SK-N-SH (cell line): ENCODE results near the gene FLOT1. TPM values are rescaled to one million over a fixed set of nuclear protein-coding genes. Genes with fewer than 3 reads are reported as not detected.
"Not testable (repeated sequence)": the region's sequence is repeated elsewhere in the genome, so short reads cannot be mapped to it uniquely, and the experiment has no call there.

Source experiments
- CTCF ChIA-PET: fragments of 300-600, 350-600 bp; formaldehyde crosslinking; extraction: SDS; loops from one replicate; lab custom pipeline; 2021; lab: Yijun Ruan, JAX
- POLR2A ChIA-PET: fragments of 350-600 bp; sonication (Branson Sonifier 250); formaldehyde crosslinking; extraction: SDS; loops from one replicate; lab custom pipeline; 2020; ENCODE audit warnings: antibody characterized with exemption, inconsistent platforms; lab: Yijun Ruan, JAX
- DNase-seq: peaks from one replicate; pipeline ENCODE4 v3.0.0; 2012
- H2AFZ ChIP-seq: fragments of 200-600 bp; sonication (generic); 2 replicates; pipeline ENCODE4 v1.8.1; 2016; ENCODE audit warnings: antibody characterized with exemption, mild to moderate bottlenecking, low read depth
- H3F3A ChIP-seq: fragments of 200-600 bp; sonication (generic); replicated peaks from 2 replicates; pipeline ENCODE3; 2016; ENCODE audit warnings: antibody characterized with exemption, mild to moderate bottlenecking; ENCODE audit not compliant: insufficient read depth
- H3K27ac ChIP-seq, 2 experiments: fragments of 200-500 bp in 1 of 2; fragments of 200-600 bp in 1 of 2; sonication (Bioruptor generic) in 1 of 2; sonication (generic), shearing (Covaris generic) in 1 of 2; 2 replicates each; pipeline versions ENCODE4 v1.5.1 to v1.6.1; 2014 to 2016; ENCODE audit warnings: low read depth in 2 of 2, inconsistent platforms in 1 of 2, low read length in 1 of 2, mild to moderate bottlenecking in 1 of 2, mixed read lengths in 1 of 2
- H3K27me3 ChIP-seq: fragments of 200-600 bp; sonication (generic), shearing (Covaris generic); 2 replicates; pipeline ENCODE4 v1.6.1; 2016; ENCODE audit warnings: mixed run types; ENCODE audit not compliant: insufficient read depth
- H3K36me3 ChIP-seq, 2 experiments: fragments of 200-500 bp in 1 of 2; fragments of 200-600 bp in 1 of 2; sonication (Bioruptor generic) in 1 of 2; sonication (generic) in 1 of 2; replicated peaks in 1 of 2; 2 replicates each; pipeline versions ENCODE3 to v1.5.1; 2014 to 2016; ENCODE audit warnings: low read length in 1 of 2, mild to moderate bottlenecking in 1 of 2; ENCODE audit not compliant: insufficient read depth in 2 of 2, control insufficient read depth in 1 of 2
- H3K4me1 ChIP-seq, 2 experiments: fragments of 200-500 bp in 1 of 2; fragments of 200-600 bp in 1 of 2; sonication (Bioruptor generic) in 1 of 2; sonication (generic), shearing (Covaris generic) in 1 of 2; 2 replicates each; pipeline versions ENCODE4 v1.5.1 to v1.6.1; 2014 to 2016; ENCODE audit warnings: low read depth in 1 of 2, low read length in 1 of 2, mixed run types in 1 of 2; ENCODE audit not compliant: insufficient read depth in 2 of 2, control insufficient read depth in 1 of 2
- H3K4me2 ChIP-seq: fragments of 200-600 bp; sonication (generic), shearing (Covaris generic); 2 replicates; pipeline ENCODE4 v1.6.1; 2017; ENCODE audit warnings: mixed run types
- H3K4me3 ChIP-seq, 2 experiments: fragments of 200-500 bp in 1 of 2; fragments of 200-600 bp in 1 of 2; sonication (Bioruptor generic) in 1 of 2; sonication (generic), shearing (Covaris generic) in 1 of 2; 2 replicates each; pipeline versions ENCODE4 v1.5.1 to v1.8.1; 2014 to 2016; ENCODE audit warnings: low read depth in 2 of 2, inconsistent platforms in 1 of 2, low read length in 1 of 2, mild to moderate bottlenecking in 1 of 2, mixed read lengths in 1 of 2, moderate library complexity in 1 of 2
- H3K79me2 ChIP-seq: fragments of 200-600 bp; sonication (generic); 2 replicates; pipeline ENCODE4 v1.8.1; 2017; ENCODE audit warnings: mild to moderate bottlenecking; ENCODE audit not compliant: insufficient read depth
- H3K9ac ChIP-seq: fragments of 200-600 bp; sonication (generic); 2 replicates; pipeline ENCODE4 v1.6.1; 2017; ENCODE audit warnings: mixed run types
- H3K9me2 ChIP-seq: fragments of 200-600 bp; sonication (generic); 2 replicates; pipeline ENCODE4 v1.6.1; 2017; ENCODE audit warnings: mixed run types
- H3K9me3 ChIP-seq: fragments of 200-600 bp; sonication (generic); 2 replicates; pipeline ENCODE4 v1.6.1; 2017; ENCODE audit warnings: mixed run types, mild to moderate bottlenecking, moderate library complexity
- H4K20me1 ChIP-seq: fragments of 200-600 bp; sonication (generic); 2 replicates; pipeline ENCODE4 v1.6.1; 2017; ENCODE audit warnings: mild to moderate bottlenecking, mixed run types; ENCODE audit not compliant: insufficient read depth
- CTCF ChIP-seq: fragments of 200-600 bp; sonication (generic); IDR thresholded peaks from 2 replicates; pipeline ENCODE4 v1.6.1; 2017; ENCODE audit warnings: antibody characterized with exemption, mild to moderate bottlenecking, moderate library complexity
- ELF1 ChIP-seq: IDR thresholded peaks from 2 replicates; pipeline ENCODE4 v1.4.0; 2012
- EP300 ChIP-seq, 2 experiments: IDR thresholded peaks; 2 replicates each; pipeline versions ENCODE4 v1.4.0 to v1.6.1; 2012; ENCODE audit warnings: borderline replicate concordance in 1 of 2, low read depth in 1 of 2, low read length in 1 of 2
- FOXJ3 ChIP-seq: sonication (generic); formaldehyde crosslinking; IDR thresholded peaks from 2 replicates; pipeline ENCODE4 v1.5.1; 2020; ENCODE audit warnings: mild to moderate bottlenecking, missing genetic modification reagents
- GATA2 ChIP-seq: sonication (generic); formaldehyde crosslinking; IDR thresholded peaks from 2 replicates; pipeline ENCODE4 v1.5.0; 2020; ENCODE audit warnings: mild to moderate bottlenecking, missing genetic modification reagents
- IRF3 ChIP-seq: fragments of 150-350 bp; IDR thresholded peaks from 2 replicates; pipeline ENCODE4 v1.6.1; 2016; ENCODE audit warnings: mild to moderate bottlenecking, low read depth, low read length
- JUND ChIP-seq: IDR thresholded peaks from 2 replicates; pipeline ENCODE4 v1.4.0; 2012
- MXI1 ChIP-seq: IDR thresholded peaks from 2 replicates; pipeline ENCODE4 v1.6.1; 2012; ENCODE audit warnings: mild to moderate bottlenecking, low read depth, low read length, improper control_type of control experiment
- NFIC ChIP-seq: IDR thresholded peaks from 2 replicates; pipeline ENCODE4 v1.4.0; 2012; ENCODE audit warnings: borderline replicate concordance
- NRF1 ChIP-seq: IDR thresholded peaks from 2 replicates; pipeline ENCODE4 v1.6.1; 2012; ENCODE audit warnings: low read depth, mild to moderate bottlenecking, low read length
- PBX3 ChIP-seq: IDR thresholded peaks from 2 replicates; pipeline ENCODE4; 2012
- POLR2AphosphoS5 ChIP-seq: IDR thresholded peaks from 2 replicates; pipeline ENCODE4 v1.6.1; 2012; ENCODE audit warnings: low read depth, low read length
- RCOR1 ChIP-seq: fragments of 150-350 bp; IDR thresholded peaks from 2 replicates; pipeline ENCODE4 v1.6.1; 2017; ENCODE audit warnings: antibody characterized with exemption, low read length
- RFX5 ChIP-seq: IDR thresholded peaks from 2 replicates; pipeline ENCODE4 v1.6.1; 2012; ENCODE audit warnings: mild to moderate bottlenecking, improper control_type of control experiment, low read length
- RXRA ChIP-seq: IDR thresholded peaks from 2 replicates; pipeline ENCODE4 v1.4.0; 2012; ENCODE audit warnings: low read depth, mild to moderate bottlenecking, borderline replicate concordance
- YY1 ChIP-seq: IDR thresholded peaks from 2 replicates; pipeline ENCODE4 v1.4.0; 2012; ENCODE audit warnings: low read depth, mild to moderate bottlenecking
- WGBS: methylation state at CpG from one replicate; pipeline ENCODE4 v1.1.6; 2017; ENCODE audit warnings: low lambda C conversion rate; 5-methylcytosine and 5-hydroxymethylcytosine counted together
- polyA plus RNA-seq, 3 experiments: library from polyadenylated mRNA; depleted of rRNA; stranded (reverse); fragments of >200 nt; gene quantifications; 2 replicates each; pipeline ENCODE4 v1.2.3, GENCODE V29; 2012

FLOT1 gene
- polyA plus RNA-seq, 1 of the 3 experiments (the other 2 are of a cell fraction), result 462 TPM

- Histone ChIP-seq H3K79me2 (peaks cover 72% of the 10 kb centered on the region), H3K4me3 (peak overlapping the region; percentile 89 to 93), H3K36me3 (peaks cover 35 to 40% of the 10 kb centered on the region in 2 experiments), H3K27ac (peak overlapping the region; percentile 56 to 93), H3K9ac (peak overlapping the region; percentile 100; the same call in 1 of the 2 replicates), H3F3A (peaks cover 76% of the 10 kb centered on the region), H3K4me2 (peak overlapping the region; percentile 91), H3K4me1 (peaks cover 26 to 39% of the 10 kb centered on the region in 2 experiments), H4K20me1 (peaks cover 58% of the 10 kb centered on the region)
- H3K9me2 ChIP-seq, DNase-seq, H3K27me3 ChIP-seq, H2AFZ ChIP-seq, H3K9me3 ChIP-seq: not testable (repeated sequence)
- 45% methylated on average over 9 of the region's 16 CpGs for WGBS
- TF ChIP-seq POLR2AphosphoS5, result peak; percentile 19; the same call in 1 of the 2 replicates
- ChIA-PET CTCF (interaction anchor here (0.6 to 42.4 kb wide), 32 partner anchors 8 to 191 kb away, joined by 3 to 838 read pairs (median 4); partner anchors contain the start of genes ATAT1, DHX16, FLOT1 and MRPS18B), POLR2A (interaction anchor here (1.2 to 2.9 kb wide), 6 partner anchors 7 to 51 kb away, joined by 3 to 24 read pairs (median 4); partner anchors contain the start of gene DHX16)
Measured at GRCh38 chr6:30723159-30723842, 19.2 kb downstream of the FLOT1 start.

- ChIA-PET POLR2A (interaction anchor here (1.2 to 2.9 kb wide), 6 partner anchors 8 to 110 kb away, joined by 3 to 24 read pairs (median 4); no protein-coding TSS in a partner anchor), CTCF (interaction anchor here (0.6 to 42.4 kb wide), 36 partner anchors 9 to 184 kb away, joined by 3 to 838 read pairs (median 4); partner anchors contain the start of genes ATAT1, DHX16, FLOT1 and MRPS18B)
- no peak overlapping the region for H2AFZ ChIP-seq
- peak overlapping the region; percentile 0 to 93; a peak in 3 of 4 replicates for H3K27ac ChIP-seq
- H3K27me3 ChIP-seq, result no peaks in the 10 kb centered on the region
- WGBS, result under 1% methylated on average over 27 of the region's 27 CpGs
- no peaks in the 10 kb centered on the region for H3K9me3 ChIP-seq
- no peaks in the 10 kb centered on the region for H3K9me2 ChIP-seq
- H3K4me1 ChIP-seq, result peaks cover 29 to 39% of the 10 kb centered on the region in 2 experiments
- peak; percentile 73 for DNase-seq
- H3K9ac ChIP-seq, result peak overlapping the region; percentile 100
- H3K4me3 ChIP-seq, result peak overlapping the region; percentile 89 to 93
- H3K79me2 ChIP-seq, result peaks cover 76% of the 10 kb centered on the region
- peaks cover 74% of the 10 kb centered on the region for H3F3A ChIP-seq
- peaks cover 31 to 37% of the 10 kb centered on the region in 2 experiments for H3K36me3 ChIP-seq
- H3K4me2 ChIP-seq, result peak overlapping the region; percentile 91
- peaks cover 56% of the 10 kb centered on the region for H4K20me1 ChIP-seq
- no peak for TF ChIP-seq IRF3
- TF ChIP-seq JUND, result no peak
- TF ChIP-seq FOXJ3 (CRISPR knock-in tag), result no peak
- no peak for TF ChIP-seq ELF1
- peak; percentile 48; the same call in 1 of the 2 replicates for TF ChIP-seq POLR2AphosphoS5
- TF ChIP-seq GATA2 (CRISPR knock-in tag), result peak; percentile 26; the same call in 1 of the 2 replicates
- TF ChIP-seq NRF1, result no peak
- no peak for TF ChIP-seq RXRA
- 0 out of 2 replicates have a peak, but pooled peaks have one; percentile 4 for TF ChIP-seq PBX3
- TF ChIP-seq MXI1, result peak; percentile 92
- TF ChIP-seq CTCF, result peak; percentile 97
- no peak for TF ChIP-seq EP300 (IDR thresholded peaks at IDR 0.05; ENCODE audit: borderline replicate concordance in 1 of 2, low read depth in 1 of 2, low read length in 1 of 2)
- no peak for TF ChIP-seq RCOR1
- no peak for TF ChIP-seq YY1
- no peak for TF ChIP-seq NFIC
- TF ChIP-seq RFX5, result no peak
Measured at GRCh38 chr6:30722280-30723112, 20.0 kb downstream of the FLOT1 start.
